Right atrium auricular region (tissue), 2 donors: Measurements from ENCODE around the gene PRCP. TPM values are rescaled to one million over a fixed set of nuclear protein-coding genes. Genes with fewer than 3 reads are reported as not detected.

Experiments
- DNase-seq: peaks from one replicate; pipeline ENCODE4 v3.0.0-alpha.2; 2019; ENCODE audit warnings: low spot score
- H3K27ac ChIP-seq, 2 donors: fragments of 200-600 bp; sonication (generic); 1 replicate in 1 of 2; 2 replicates in 1 of 2; pipeline ENCODE4 v1.5.1; 2016 to 2019
- H3K27me3 ChIP-seq, 2 donors: fragments of 200-600 bp; sonication (generic); one replicate each; pipeline versions ENCODE4 v1.5.1 to v1.6.0; 2017 to 2019
- H3K36me3 ChIP-seq: fragments of 200-600 bp; sonication (generic); one replicate; pipeline ENCODE4 v1.5.1; 2016
- H3K4me1 ChIP-seq, 2 donors: fragments of 200-600 bp; sonication (generic); one replicate each; pipeline versions ENCODE4 v1.5.1 to v1.6.0; 2017 to 2019
- H3K4me3 ChIP-seq, 2 donors: fragments of 200-600 bp; sonication (generic); 1 replicate in 1 of 2; 2 replicates in 1 of 2; pipeline ENCODE4 v1.5.1; 2017 to 2019; ENCODE audit warnings: mild to moderate bottlenecking in 1 of 2, moderate library complexity in 1 of 2
- H3K9me3 ChIP-seq, 2 donors: fragments of 200-600 bp; sonication (generic); one replicate each; pipeline ENCODE4 v1.5.1; 2019
- CTCF ChIP-seq, 2 donors: fragments of 200-600 bp; sonication (generic); IDR thresholded peaks; one replicate each; pipeline ENCODE4 v1.5.1; 2019; ENCODE audit warnings: antibody characterized with exemption in 2 of 2
- total RNA-seq, 2 donors: library from RNA; depleted of rRNA; stranded (reverse); fragments of >200 nt; gene quantifications; one replicate each; pipeline ENCODE4 v1.1.0, GENCODE V29; 2016

PRCP gene
- total RNA-seq, 2 donors from 2014 or later: 52.5 to 60.1 TPM

GRCh38 chr11:82823647-82824619, 76.3 kb downstream of the PRCP start:
- Histone ChIP-seq H3K27ac (no peak overlapping the region), H3K4me3 (no peak overlapping the region)

GRCh38 chr11:82818409-82819043, 81.7 kb downstream of the PRCP start:
- Histone ChIP-seq H3K4me1 (peaks cover 0 to 8% of the 10 kb centered on the region in 2 donors), H3K27ac (no peak overlapping the region), H3K9me3 (no peaks in the 10 kb centered on the region), H3K27me3 (no peaks in the 10 kb centered on the region), H3K36me3 (no peaks in the 10 kb centered on the region), H3K4me3 (no peak overlapping the region)
- no peak for DNase-seq
- no peak for TF ChIP-seq CTCF (IDR thresholded peaks at IDR 0.05)

More at GRCh38 chr11:82823647-82824619, 76.3 kb downstream of the PRCP start:
- DNase-seq: no peak
- H3K9me3 ChIP-seq: no peaks in the 10 kb centered on the region
- peaks cover 7% of the 10 kb centered on the region for H3K36me3 ChIP-seq
- no peak for TF ChIP-seq CTCF (IDR thresholded peaks at IDR 0.05)
- no peaks in the 10 kb centered on the region for H3K27me3 ChIP-seq
- H3K4me1 ChIP-seq: peaks cover 0 to 10% of the 10 kb centered on the region in 2 donors

- Histone ChIP-seq H3K36me3 (no peaks in the 10 kb centered on the region), H3K9me3 (no peaks in the 10 kb centered on the region), H3K27me3 (no peaks in the 10 kb centered on the region), H3K4me1 (no peaks in the 10 kb centered on the region), H3K27ac (no peak overlapping the region), H3K4me3 (no peak overlapping the region)
- no peak for DNase-seq
- no peak for TF ChIP-seq CTCF (IDR thresholded peaks at IDR 0.05)
Measured at GRCh38 chr11:82815406-82815805, 84.8 kb downstream of the PRCP start.

- no peak overlapping the region for H3K4me3 ChIP-seq
Measured at GRCh38 chr11:82814379-82814778, 85.9 kb downstream of the PRCP start.

GRCh38 chr11:82811369-82811768, 88.9 kb downstream of the PRCP start:
- no peaks in the 10 kb centered on the region for H3K36me3 ChIP-seq
- no peak for DNase-seq
- TF ChIP-seq CTCF (IDR thresholded peaks at IDR 0.05): no peak

More at GRCh38 chr11:82814379-82814778, 85.9 kb downstream of the PRCP start:
- DNase-seq: no peak
- TF ChIP-seq CTCF (IDR thresholded peaks at IDR 0.05): no peak
- no peaks in the 10 kb centered on the region for H3K36me3 ChIP-seq
- H3K27ac ChIP-seq: no peak overlapping the region
- no peaks in the 10 kb centered on the region for H3K27me3 ChIP-seq
- no peaks in the 10 kb centered on the region for H3K9me3 ChIP-seq
- no peaks in the 10 kb centered on the region for H3K4me1 ChIP-seq

More at GRCh38 chr11:82811369-82811768, 88.9 kb downstream of the PRCP start:
- H3K27me3 ChIP-seq: no peaks in the 10 kb centered on the region
- no peaks in the 10 kb centered on the region for H3K9me3 ChIP-seq
- H3K4me3 ChIP-seq: no peak overlapping the region
- no peaks in the 10 kb centered on the region for H3K4me1 ChIP-seq
- H3K27ac ChIP-seq: no peak overlapping the region
